CD4-positive, alpha-beta T cell (primary cell): ENCODE measurements around the gene ABCG2. TPM values are rescaled to one million over a fixed set of nuclear protein-coding genes. Genes with fewer than 3 reads are reported as not detected.

Source experiments
- ATAC-seq: fragments of 200-7000 bp; cut with Tn5 transposase; one replicate; pipeline ENCODE4 v1.10.0; 2022; ENCODE audit warnings: mild to moderate bottlenecking; ENCODE audit not compliant: poor library complexity
- CTCF ChIA-PET: fragments of 350-600 bp; sonication (Branson Sonifier 250); formaldehyde crosslinking; loops from one replicate; lab custom pipeline; 2021; ENCODE audit warnings: antibody characterized with exemption, inconsistent platforms; lab: Charles Lee
- POLR2A ChIA-PET: fragments of 350-600 bp; sonication (Branson Sonifier 250); formaldehyde crosslinking; loops from one replicate; lab custom pipeline; 2021; ENCODE audit warnings: antibody characterized with exemption, inconsistent platforms; lab: Charles Lee
- DNase-seq, 14 experiments: peaks; one replicate each; pipeline ENCODE4 v3.0.0-alpha.2; 2013 to 2020; ENCODE audit warnings: mixed read lengths in 2 of 14
- H3K27ac ChIP-seq, 2 donors: one replicate each; pipeline versions ENCODE4 v1.5.1 to v1.7.0; 2013; ENCODE audit warnings: low read length in 2 of 2, low read depth in 1 of 2, mild to moderate bottlenecking in 1 of 2
- H3K27me3 ChIP-seq, 2 experiments: 1 replicate in 1 of 2; 2 replicates in 1 of 2; pipeline versions ENCODE4 v1.6.1 to v1.7.0; 2013; ENCODE audit warnings: low read length in 2 of 2, control low read depth in 1 of 2, mild to moderate bottlenecking in 1 of 2, moderate library complexity in 1 of 2; ENCODE audit not compliant: insufficient read depth in 2 of 2, control insufficient read depth in 1 of 2
- H3K36me3 ChIP-seq: one replicate; pipeline ENCODE4 v1.6.1; 2013; ENCODE audit warnings: low read length, control low read depth; ENCODE audit not compliant: insufficient read depth
- H3K4me1 ChIP-seq: one replicate; pipeline ENCODE4 v1.6.1; 2013; ENCODE audit warnings: low read length, control low read depth; ENCODE audit not compliant: insufficient read depth
- H3K4me3 ChIP-seq: one replicate; pipeline ENCODE4 v1.5.1; 2013; ENCODE audit warnings: mild to moderate bottlenecking, low read length, moderate library complexity
- H3K9me3 ChIP-seq, 2 experiments: 1 replicate in 1 of 2; 2 replicates in 1 of 2; pipeline versions ENCODE4 v1.6.1 to v1.7.0; 2013; ENCODE audit warnings: low read length in 2 of 2, mild to moderate bottlenecking in 2 of 2, control low read depth in 1 of 2, moderate library complexity in 1 of 2; ENCODE audit not compliant: control insufficient read depth in 1 of 2, insufficient read depth in 1 of 2
- H3K27ac Mint-ChIP-seq: one replicate; pipeline ENCODE4 v1.8.0; 2020; ENCODE audit warnings: mixed read lengths
- H3K27me3 Mint-ChIP-seq: one replicate; pipeline ENCODE4 v1.8.0; 2021; ENCODE audit warnings: mixed read lengths
- H3K36me3 Mint-ChIP-seq: one replicate; pipeline ENCODE4 v1.8.0; 2021; ENCODE audit warnings: low read depth, mixed read lengths
- H3K4me1 Mint-ChIP-seq: one replicate; pipeline ENCODE4 v1.8.0; 2021; ENCODE audit warnings: low read depth, mixed read lengths
- H3K4me3 Mint-ChIP-seq: one replicate; pipeline ENCODE4 v1.8.0; 2020; ENCODE audit warnings: mild to moderate bottlenecking, mixed read lengths
- H3K9me3 Mint-ChIP-seq: one replicate; pipeline ENCODE4 v1.8.0; 2020; ENCODE audit warnings: mixed read lengths
- intact Hi-C, 2 experiments: fragments of 100-400 bp; cut with DNase I in 1 of 2; cut with micrococcal nuclease in 1 of 2; formaldehyde crosslinking; loops; one replicate each; pipeline versions ENCODE4 v1.15.1 to v1.9.0; 2023 to 2025; cut with DNase I, micrococcal nuclease
- total RNA-seq, 174 experiments: library from RNA in 2 of 174; stranded (reverse) in 2 of 174; gene quantifications; one replicate each; pipeline ENCODE4 v1.2.3 and lab custom pipeline; 2021 to 2026
- TF ChIP-seq, protein P1 (sequence below): fragments of 200-600 bp; IDR thresholded peaks from one replicate; pipeline ENCODE4 v1.8.0; 2022; ENCODE audit warnings: antibody characterized with exemption, mild to moderate bottlenecking

ABCG2 gene
- total RNA-seq, 2 experiments from 2014 or later, result not detected

DNA sequence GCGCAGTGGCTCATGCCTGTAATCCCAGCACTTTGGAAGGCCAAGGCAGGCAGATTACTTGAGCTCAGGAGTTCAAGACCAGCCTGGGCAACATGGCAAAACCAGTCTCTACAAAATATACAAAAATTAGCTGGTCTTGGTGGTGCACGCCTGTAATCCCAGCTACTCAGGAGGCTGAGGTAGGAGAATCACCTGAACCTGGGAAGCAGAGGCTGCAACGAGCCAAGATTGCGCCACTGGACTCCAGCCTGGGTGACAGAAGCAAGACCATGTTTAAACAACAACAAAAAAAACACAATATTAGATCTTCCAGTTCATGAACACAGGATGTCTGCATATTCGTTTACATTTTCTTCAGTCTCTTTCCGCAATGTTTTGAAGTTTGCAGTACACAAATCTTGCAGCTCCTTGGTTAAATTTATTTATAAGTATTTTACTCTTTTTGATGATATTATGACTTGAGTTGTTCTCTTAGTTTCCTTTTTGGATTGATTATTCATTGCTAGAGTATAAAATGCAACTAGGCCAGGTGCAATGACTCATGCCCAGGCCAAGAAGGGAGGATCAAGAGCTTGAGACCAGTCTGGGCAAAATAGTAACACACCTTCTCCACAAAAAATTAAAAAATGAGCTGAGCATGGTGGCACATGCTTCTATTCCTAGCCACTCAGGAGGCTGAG is 30.4 kb upstream of the ABCG2 start:
- POLR2A ChIA-PET, result interaction anchor here (0.6 kb wide), 1 partner anchor 358 kb away, joined by 3 read pairs; no protein-coding TSS in a partner anchor
- ATAC-seq (no peak), DNase-seq (no peak)
- intact Hi-C loops, result no loop called here
- Histone ChIP-seq H3K4me3 (no peak overlapping the region), H3K27ac (no peak overlapping the region), H3K4me1 (no peaks in the 10 kb centered on the region), H3K27me3 (no peaks in the 10 kb centered on the region), H3K36me3 (no peaks in the 10 kb centered on the region), H3K9me3 (no peaks in the 10 kb centered on the region)
- no peak overlapping the region for H3K4me3 Mint-ChIP-seq
- no peaks in the 10 kb centered on the region for H3K9me3 Mint-ChIP-seq
- no peaks in the 10 kb centered on the region for H3K36me3 Mint-ChIP-seq
- TF ChIP-seq, protein P1, sequence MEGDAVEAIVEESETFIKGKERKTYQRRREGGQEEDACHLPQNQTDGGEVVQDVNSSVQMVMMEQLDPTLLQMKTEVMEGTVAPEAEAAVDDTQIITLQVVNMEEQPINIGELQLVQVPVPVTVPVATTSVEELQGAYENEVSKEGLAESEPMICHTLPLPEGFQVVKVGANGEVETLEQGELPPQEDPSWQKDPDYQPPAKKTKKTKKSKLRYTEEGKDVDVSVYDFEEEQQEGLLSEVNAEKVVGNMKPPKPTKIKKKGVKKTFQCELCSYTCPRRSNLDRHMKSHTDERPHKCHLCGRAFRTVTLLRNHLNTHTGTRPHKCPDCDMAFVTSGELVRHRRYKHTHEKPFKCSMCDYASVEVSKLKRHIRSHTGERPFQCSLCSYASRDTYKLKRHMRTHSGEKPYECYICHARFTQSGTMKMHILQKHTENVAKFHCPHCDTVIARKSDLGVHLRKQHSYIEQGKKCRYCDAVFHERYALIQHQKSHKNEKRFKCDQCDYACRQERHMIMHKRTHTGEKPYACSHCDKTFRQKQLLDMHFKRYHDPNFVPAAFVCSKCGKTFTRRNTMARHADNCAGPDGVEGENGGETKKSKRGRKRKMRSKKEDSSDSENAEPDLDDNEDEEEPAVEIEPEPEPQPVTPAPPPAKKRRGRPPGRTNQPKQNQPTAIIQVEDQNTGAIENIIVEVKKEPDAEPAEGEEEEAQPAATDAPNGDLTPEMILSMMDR, result no peak
- H3K4me1 Mint-ChIP-seq, result peaks cover 3% of the 10 kb centered on the region
- H3K27ac Mint-ChIP-seq, result no peak overlapping the region
- CTCF ChIA-PET, result no interaction called here
- no peaks in the 10 kb centered on the region for H3K27me3 Mint-ChIP-seq

DNA sequence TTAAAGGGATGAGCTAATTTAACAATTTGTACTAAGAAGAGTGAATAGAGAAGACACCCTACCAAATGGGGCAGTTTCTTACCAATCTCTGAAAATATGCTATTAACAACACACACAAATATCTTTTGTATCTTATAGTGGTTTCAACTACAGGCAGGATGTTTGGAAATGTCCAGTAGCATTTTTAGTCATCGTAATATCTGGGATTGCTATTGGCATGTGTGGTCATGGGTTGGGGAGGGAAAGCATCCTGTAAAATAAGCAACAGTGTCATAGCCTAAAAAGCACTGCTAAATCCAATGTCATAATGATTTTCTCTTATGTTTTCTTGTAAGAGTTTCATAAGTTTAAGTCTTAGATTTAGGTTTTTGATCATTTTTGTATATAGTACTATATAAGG is 29.3 kb upstream of the ABCG2 start:
- no peaks in the 10 kb centered on the region for H3K27me3 ChIP-seq
- TF ChIP-seq, protein P1, result no peak
- no peaks in the 10 kb centered on the region for H3K27me3 Mint-ChIP-seq
- intact Hi-C loops, result no loop called here
- H3K4me1 Mint-ChIP-seq, result peaks cover 3% of the 10 kb centered on the region
- no peak overlapping the region for H3K4me3 ChIP-seq
- no peaks in the 10 kb centered on the region for H3K4me1 ChIP-seq
- ChIA-PET POLR2A (no interaction called here), CTCF (no interaction called here)
- no peaks in the 10 kb centered on the region for H3K9me3 Mint-ChIP-seq
- no peak overlapping the region for H3K27ac Mint-ChIP-seq
- ATAC-seq (no peak), DNase-seq (no peak)
- no peaks in the 10 kb centered on the region for H3K36me3 Mint-ChIP-seq
- H3K36me3 ChIP-seq, result no peaks in the 10 kb centered on the region
- H3K4me3 Mint-ChIP-seq, result no peak overlapping the region
- H3K27ac ChIP-seq, result no peak overlapping the region
- H3K9me3 ChIP-seq, result no peaks in the 10 kb centered on the region

DNA sequence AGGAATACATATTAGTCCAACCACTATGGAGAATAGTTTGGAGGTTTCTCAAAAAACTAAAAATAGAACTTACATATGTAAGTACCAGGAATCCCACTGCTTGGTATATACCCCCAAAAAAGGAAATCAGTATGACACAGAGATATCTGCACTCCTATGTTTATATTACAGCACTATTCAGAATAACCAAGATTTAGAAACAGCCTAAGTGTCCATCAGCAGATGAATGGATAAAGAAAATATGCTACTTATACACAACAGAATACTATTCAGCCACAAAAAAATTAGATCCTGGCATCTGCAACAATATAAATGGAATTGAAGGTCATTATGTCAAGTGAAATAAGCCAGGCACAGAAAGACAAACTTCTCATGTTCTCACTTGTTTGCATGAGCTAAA is 27.5 kb upstream of the ABCG2 start:
- ChIA-PET CTCF (no interaction called here), POLR2A (no interaction called here)
- H3K9me3 ChIP-seq, result no peaks in the 10 kb centered on the region
- no peak for DNase-seq
- Mint-ChIP-seq H3K9me3 (no peaks in the 10 kb centered on the region), H3K36me3 (no peaks in the 10 kb centered on the region), H3K27me3 (no peaks in the 10 kb centered on the region), H3K27ac (no peak overlapping the region), H3K4me3 (no peak overlapping the region), H3K4me1 (peaks cover 3% of the 10 kb centered on the region)
- TF ChIP-seq, protein P1, result no peak
- intact Hi-C loops, result no loop called here
- no peak for ATAC-seq
- H3K36me3 ChIP-seq, result no peaks in the 10 kb centered on the region
- H3K4me3 ChIP-seq, result no peak overlapping the region
- no peak overlapping the region for H3K27ac ChIP-seq
- no peaks in the 10 kb centered on the region for H3K4me1 ChIP-seq
- no peaks in the 10 kb centered on the region for H3K27me3 ChIP-seq
